OCI-LY1 (cell line): ENCODE data around the gene WDFY4.

Source experiments
- H2AFZ ChIP-seq: fragments of 200-600 bp; sonication (generic), shearing (Covaris generic); 2 replicates; pipeline ENCODE4 v1.6.0; 2014; ENCODE audit warnings: antibody characterized with exemption, mild to moderate bottlenecking, low read length
- H3F3A ChIP-seq: fragments of 200-600 bp; sonication (generic), shearing (Covaris generic); 2 replicates; pipeline ENCODE4 v1.6.0; 2014; ENCODE audit warnings: mild to moderate bottlenecking, antibody characterized with exemption, low read length, moderate library complexity; ENCODE audit not compliant: insufficient read depth
- H3K27ac ChIP-seq: fragments of 200-600 bp; sonication (generic); 2 replicates; pipeline ENCODE4 v1.5.1; 2014; ENCODE audit warnings: low read length, mixed run types, mild to moderate bottlenecking, low read depth; ENCODE audit not compliant: poor library complexity, severe bottlenecking
- H3K27me3 ChIP-seq: fragments of 200-600 bp; sonication (generic); 2 replicates; pipeline ENCODE4 v1.6.0; 2014; ENCODE audit warnings: antibody characterized with exemption, mild to moderate bottlenecking, low read length, moderate library complexity; ENCODE audit not compliant: insufficient read depth
- H3K36me3 ChIP-seq: fragments of 200-600 bp; sonication (generic); 2 replicates; pipeline ENCODE4 v1.6.1; 2014; ENCODE audit warnings: mild to moderate bottlenecking, antibody characterized with exemption, low read length, moderate library complexity, mixed read lengths; ENCODE audit not compliant: insufficient read depth
- H3K4me1 ChIP-seq: fragments of 200-600 bp; sonication (generic); 2 replicates; pipeline ENCODE4 v1.5.1; 2014; ENCODE audit warnings: mild to moderate bottlenecking, low read length, moderate library complexity; ENCODE audit not compliant: insufficient read depth, severe bottlenecking
- H3K4me2 ChIP-seq: fragments of 200-600 bp; sonication (generic), shearing (Covaris generic); 2 replicates; pipeline ENCODE4 v1.6.1; 2014; ENCODE audit warnings: low read length
- H3K4me3 ChIP-seq: fragments of 200-600 bp; sonication (generic); 2 replicates; pipeline ENCODE4 v1.5.1; 2014; ENCODE audit warnings: low read length, low read depth, mild to moderate bottlenecking, mixed read lengths; ENCODE audit not compliant: poor library complexity, severe bottlenecking
- H3K79me2 ChIP-seq: fragments of 200-600 bp; shearing (Covaris generic); 2 replicates; pipeline ENCODE4 v1.6.1; 2016; ENCODE audit warnings: mixed run types, low read length, mixed read lengths; ENCODE audit not compliant: insufficient read depth
- H3K9ac ChIP-seq: fragments of 200-600 bp; sonication (generic), shearing (Covaris generic); 2 replicates; pipeline ENCODE4 v1.6.1; 2014; ENCODE audit warnings: mild to moderate bottlenecking, low read length, mixed read lengths
- H3K9me2 ChIP-seq: fragments of 200-600 bp; sonication (generic), shearing (Covaris generic); 2 replicates; pipeline ENCODE4 v1.6.1; 2014; ENCODE audit warnings: low read depth, mild to moderate bottlenecking, low read length, mixed read lengths
- H3K9me3 ChIP-seq: fragments of 200-600 bp; shearing (Covaris generic); 2 replicates; pipeline ENCODE4 v1.6.1; 2014; ENCODE audit warnings: low read length, mixed read lengths
- H4K20me1 ChIP-seq: fragments of 200-600 bp; sonication (generic), shearing (Covaris generic); 2 replicates; pipeline ENCODE4 v1.6.0; 2016; ENCODE audit warnings: mild to moderate bottlenecking, low read length; ENCODE audit not compliant: insufficient read depth
- EZH2 ChIP-seq: fragments of 200-600 bp; sonication (generic), shearing (Covaris generic); IDR thresholded peaks from 2 replicates; pipeline ENCODE4 v1.8.0; 2017; ENCODE audit warnings: borderline replicate concordance, mixed run types, mild to moderate bottlenecking, antibody characterized with exemption, low read length, moderate library complexity, mixed read lengths
- TF ChIP-seq, protein P1 (sequence below): fragments of 200-600 bp; sonication (generic), shearing (Covaris generic); IDR thresholded peaks from 2 replicates; pipeline ENCODE4 v1.5.1; 2017; ENCODE audit warnings: mild to moderate bottlenecking, antibody characterized with exemption, low read length, moderate library complexity, mixed read lengths

Gene WDFY4

DNA sequence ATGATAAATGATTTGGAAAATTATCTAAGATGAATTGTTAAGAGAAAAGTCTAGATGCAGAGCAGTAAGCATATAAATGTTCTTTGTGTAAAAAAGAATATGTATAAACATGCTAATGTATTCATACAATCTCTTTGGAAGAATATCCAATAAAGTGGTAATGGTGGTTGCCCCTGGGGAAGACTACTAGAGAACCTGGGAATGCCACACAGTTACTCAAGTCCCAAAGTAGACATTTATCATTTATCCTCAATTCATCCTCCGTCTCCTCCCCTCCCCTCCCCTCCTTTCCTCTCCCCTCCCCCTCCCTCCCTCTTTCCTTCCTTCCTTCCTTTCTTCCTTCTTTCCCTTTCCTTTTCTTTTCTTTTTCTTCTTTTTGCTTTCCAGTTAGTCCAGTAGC lies 203.3 kb downstream of the WDFY4 start:
- Histone ChIP-seq H3K4me3 (no peak overlapping the region), H3K9me3 (no peaks in the 10 kb centered on the region), H3F3A (no peaks in the 10 kb centered on the region), H3K79me2 (no peaks in the 10 kb centered on the region), H3K27ac (no peak overlapping the region), H3K9ac (no peak overlapping the region), H3K4me2 (no peak overlapping the region), H2AFZ (no peak overlapping the region), H3K9me2 (no peaks in the 10 kb centered on the region), H4K20me1 (no peaks in the 10 kb centered on the region), H3K27me3 (no peaks in the 10 kb centered on the region), H3K36me3 (peaks cover 38% of the 10 kb centered on the region), H3K4me1 (no peaks in the 10 kb centered on the region)
- TF ChIP-seq EZH2, result no peak
- TF ChIP-seq, protein P1, sequence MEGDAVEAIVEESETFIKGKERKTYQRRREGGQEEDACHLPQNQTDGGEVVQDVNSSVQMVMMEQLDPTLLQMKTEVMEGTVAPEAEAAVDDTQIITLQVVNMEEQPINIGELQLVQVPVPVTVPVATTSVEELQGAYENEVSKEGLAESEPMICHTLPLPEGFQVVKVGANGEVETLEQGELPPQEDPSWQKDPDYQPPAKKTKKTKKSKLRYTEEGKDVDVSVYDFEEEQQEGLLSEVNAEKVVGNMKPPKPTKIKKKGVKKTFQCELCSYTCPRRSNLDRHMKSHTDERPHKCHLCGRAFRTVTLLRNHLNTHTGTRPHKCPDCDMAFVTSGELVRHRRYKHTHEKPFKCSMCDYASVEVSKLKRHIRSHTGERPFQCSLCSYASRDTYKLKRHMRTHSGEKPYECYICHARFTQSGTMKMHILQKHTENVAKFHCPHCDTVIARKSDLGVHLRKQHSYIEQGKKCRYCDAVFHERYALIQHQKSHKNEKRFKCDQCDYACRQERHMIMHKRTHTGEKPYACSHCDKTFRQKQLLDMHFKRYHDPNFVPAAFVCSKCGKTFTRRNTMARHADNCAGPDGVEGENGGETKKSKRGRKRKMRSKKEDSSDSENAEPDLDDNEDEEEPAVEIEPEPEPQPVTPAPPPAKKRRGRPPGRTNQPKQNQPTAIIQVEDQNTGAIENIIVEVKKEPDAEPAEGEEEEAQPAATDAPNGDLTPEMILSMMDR, result no peak

DNA sequence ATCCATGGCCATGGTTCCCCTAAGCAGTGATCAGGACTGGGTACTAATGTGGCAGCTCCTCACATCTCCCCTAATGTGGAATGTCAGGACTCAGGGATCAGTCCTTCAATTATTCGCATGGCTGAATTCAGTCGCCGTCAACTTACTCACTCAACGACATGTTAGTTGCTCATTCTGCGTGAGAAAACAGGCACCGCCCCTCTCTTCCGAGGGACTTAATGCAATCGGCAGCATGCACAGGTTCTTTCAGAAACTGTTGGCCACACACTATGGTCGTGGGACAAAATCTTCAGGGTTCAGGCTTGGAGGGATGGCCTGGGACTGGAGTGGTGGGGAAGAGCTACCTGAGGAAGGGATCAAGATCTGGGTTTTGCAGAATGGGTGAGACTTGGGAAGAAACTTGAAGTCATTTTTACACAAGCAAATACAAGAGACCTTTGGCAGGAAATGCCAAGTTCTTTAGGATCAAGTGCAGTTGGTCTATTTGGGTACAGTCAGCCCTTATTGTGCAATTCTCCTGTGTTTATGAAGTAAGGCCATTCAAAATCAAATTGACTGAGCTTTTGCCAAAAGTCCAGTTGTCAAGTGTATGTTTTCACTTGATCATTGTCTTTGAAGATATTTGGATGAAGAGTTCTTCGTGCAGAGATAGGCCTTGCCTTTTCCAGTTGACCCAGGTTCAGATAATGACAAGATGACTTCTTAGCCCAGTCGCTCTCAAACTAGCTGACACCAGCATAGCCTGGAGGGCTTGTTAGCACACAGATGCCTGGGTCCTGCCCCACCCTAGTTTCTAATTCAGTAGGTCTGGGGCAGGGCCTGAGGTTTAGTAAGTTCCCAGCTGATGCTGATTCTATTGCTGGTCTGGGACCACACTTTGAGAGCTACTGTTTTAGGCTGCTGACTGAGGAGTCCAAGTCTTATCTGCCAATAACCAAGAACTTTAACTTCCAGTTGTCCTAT lies 206.5 kb downstream of the WDFY4 start:
- H3K79me2 ChIP-seq, result no peaks in the 10 kb centered on the region
- H3K36me3 ChIP-seq, result peaks cover 68% of the 10 kb centered on the region
- H3K27me3 ChIP-seq, result no peaks in the 10 kb centered on the region
- no peaks in the 10 kb centered on the region for H3K9me2 ChIP-seq
- no peak overlapping the region for H2AFZ ChIP-seq
- no peaks in the 10 kb centered on the region for H3K9me3 ChIP-seq
- H3K27ac ChIP-seq, result no peak overlapping the region
- H3K9ac ChIP-seq, result no peak overlapping the region
- no peak overlapping the region for H3K4me2 ChIP-seq
- no peaks in the 10 kb centered on the region for H3K4me1 ChIP-seq
- no peaks in the 10 kb centered on the region for H4K20me1 ChIP-seq
- H3F3A ChIP-seq, result no peaks in the 10 kb centered on the region
- H3K4me3 ChIP-seq, result no peak overlapping the region
- TF ChIP-seq EZH2, result no peak
- TF ChIP-seq, protein P1, result no peak

DNA sequence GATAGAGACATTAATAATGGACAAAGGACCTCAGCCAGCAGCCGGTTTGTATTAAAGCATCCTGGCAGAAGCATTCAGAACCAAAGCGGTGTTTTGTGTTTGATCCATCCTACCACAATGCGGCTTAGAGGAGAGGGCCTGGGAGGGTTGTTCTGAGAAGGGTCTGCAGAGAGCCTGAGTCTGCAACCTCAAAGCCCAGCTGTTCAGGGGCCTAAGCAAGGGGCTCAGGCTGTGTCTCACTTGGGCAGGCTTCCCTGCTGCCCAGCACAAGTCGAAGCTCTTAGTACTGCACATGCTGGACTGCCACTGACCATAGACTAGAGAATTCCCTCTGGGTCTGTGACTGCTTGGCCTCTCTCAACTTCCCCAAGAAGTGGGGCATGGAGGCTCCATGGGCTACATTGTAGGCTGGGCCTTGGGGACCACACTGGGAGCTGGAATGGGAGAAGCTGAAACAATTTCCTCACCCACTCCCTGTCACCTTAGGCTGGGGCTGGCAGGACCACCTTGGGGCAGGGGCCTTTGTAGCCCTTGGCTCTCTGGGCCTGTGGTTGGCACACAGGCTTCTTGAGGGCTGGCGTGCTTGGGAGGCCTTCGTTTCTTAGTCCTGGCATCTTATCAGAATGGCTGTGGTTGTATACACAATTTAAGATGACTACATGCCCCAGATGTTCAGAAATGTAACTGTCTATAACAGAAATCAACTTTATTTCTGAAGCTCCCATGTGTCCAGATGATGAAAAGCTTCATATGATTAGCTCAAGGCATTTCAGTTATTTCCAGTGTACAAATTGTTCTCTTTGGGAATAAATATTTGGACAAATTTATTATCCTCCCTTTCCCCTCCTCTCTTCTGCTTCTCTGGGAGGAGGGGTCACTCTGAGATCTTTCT lies 210.5 kb downstream of the WDFY4 start:
- Histone ChIP-seq H3K9me3 (no peaks in the 10 kb centered on the region), H3K27ac (no peak overlapping the region), H3K36me3 (peaks cover 97% of the 10 kb centered on the region), H3K4me3 (no peak overlapping the region), H3K9me2 (no peaks in the 10 kb centered on the region), H3K9ac (no peak overlapping the region), H3K4me1 (no peaks in the 10 kb centered on the region), H3F3A (no peaks in the 10 kb centered on the region), H2AFZ (no peak overlapping the region), H4K20me1 (no peaks in the 10 kb centered on the region), H3K4me2 (no peak overlapping the region), H3K79me2 (no peaks in the 10 kb centered on the region), H3K27me3 (no peaks in the 10 kb centered on the region)
- TF ChIP-seq, protein P1, result no peak
- TF ChIP-seq EZH2, result no peak
